ENCODE results near the gene PLA2G3.

The PLA2G3 gene

DNA sequence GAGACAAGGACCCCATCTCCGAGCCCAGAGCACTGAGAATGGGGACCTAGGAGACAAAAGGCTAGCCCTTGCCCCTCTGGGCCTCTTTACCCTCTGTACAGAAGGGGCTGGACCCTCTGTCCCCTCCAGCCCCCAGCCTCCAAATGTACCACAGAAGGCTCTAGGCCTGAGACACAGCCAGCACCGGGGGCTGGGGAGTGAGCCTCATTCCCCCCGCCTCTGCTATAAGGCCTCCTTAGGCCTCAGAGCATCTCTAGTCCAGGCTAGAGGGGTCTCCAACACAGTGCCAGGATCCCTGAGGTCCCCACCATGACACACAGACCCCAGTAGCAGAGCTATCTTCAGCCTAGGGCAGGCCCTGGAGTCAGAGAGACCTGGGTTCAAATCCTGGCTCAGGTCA lies 54.4 kb downstream of the PLA2G3 start:
- no peak for DNase-seq (ENCODE audit: low spot score)

DNA sequence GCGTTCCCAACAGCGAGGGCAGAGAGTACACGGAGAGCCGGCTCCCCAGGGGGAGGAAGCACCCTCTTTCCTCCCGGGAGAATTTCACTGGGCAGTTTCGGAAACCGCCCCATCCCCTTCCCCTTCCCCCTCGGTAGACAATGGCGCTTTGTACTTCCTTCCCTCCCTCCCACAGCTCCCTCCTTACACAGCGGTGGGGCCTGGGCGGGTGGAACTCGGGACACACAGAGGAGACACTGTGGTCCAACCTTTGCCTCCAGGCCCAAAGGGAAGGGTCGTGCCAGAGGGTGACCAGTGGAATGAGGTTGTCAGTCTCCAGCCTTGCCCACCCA lies 54.8 kb downstream of the PLA2G3 start:
- DNase-seq (ENCODE audit: low spot score): no peak

DNA sequence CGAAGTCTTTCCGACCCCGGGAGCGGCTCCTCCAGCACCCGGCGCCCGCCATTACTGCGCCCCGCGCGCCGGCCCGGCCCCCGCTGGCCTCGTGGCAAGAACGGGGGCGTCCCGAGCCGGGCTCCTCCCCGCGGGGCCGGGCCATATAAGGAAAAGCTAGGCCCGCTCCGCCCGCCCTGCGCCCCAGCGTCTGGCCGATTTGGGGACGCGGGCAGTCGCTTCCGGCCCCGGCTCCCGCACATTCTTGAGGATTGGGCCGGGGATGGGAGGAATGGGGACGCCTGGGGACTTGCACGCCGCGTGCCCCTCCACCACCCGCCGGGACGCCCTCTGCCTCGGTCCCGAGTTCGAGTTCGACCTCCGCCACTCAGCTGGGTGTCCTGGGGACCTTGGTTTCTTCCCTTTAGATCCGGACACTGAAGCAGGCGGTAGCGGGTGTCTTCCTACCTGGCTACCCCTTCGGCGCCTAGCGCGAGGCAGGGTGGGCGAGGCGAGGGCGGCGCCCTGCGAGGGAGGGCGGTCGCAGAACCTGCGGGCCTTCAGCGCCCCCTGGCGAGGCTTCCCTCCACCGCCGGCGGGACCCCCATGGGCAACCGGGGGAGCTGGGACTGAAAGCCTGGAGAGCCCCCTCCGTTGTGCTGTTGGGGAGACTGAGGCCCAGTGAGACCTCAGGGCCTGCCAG lies 55.4 kb downstream of the PLA2G3 start:
- peak; percentile 92 for DNase-seq (ENCODE audit: low spot score)

Data from germinal center (tissue), 1 donor.